Panc1 (cell line): ENCODE results near the gene DENND4B. TPM values are rescaled to one million over a fixed set of nuclear protein-coding genes. Genes with fewer than 3 reads are reported as not detected.
"Not testable (repeated sequence)": the region's sequence is repeated elsewhere in the genome, so short reads cannot be mapped to it uniquely, and the experiment has no call there.

Source experiments
- ATAC-seq: fragments of 200-7000 bp; cut with Tn5 transposase; 2 replicates; pipeline ENCODE4 v1.9.1; 2020; ENCODE audit warnings: mild to moderate bottlenecking, moderate library complexity
- BruUV-seq: library from RNA; stranded (reverse); fragments of 400-500 nt; replicated peaks from 2 replicates; lab custom pipeline; 2021; lab: Mats Ljungman, UMichigan
- CTCF ChIA-PET: fragments of 300-600 bp; sonication (Branson Sonifier 250); formaldehyde crosslinking; loops from one replicate; lab custom pipeline; 2022; ENCODE audit warnings: antibody characterized with exemption; lab: Charles Lee
- POLR2A ChIA-PET: fragments of 300-600 bp; sonication (Branson Sonifier 250); formaldehyde crosslinking; loops from one replicate; lab custom pipeline; 2022; ENCODE audit warnings: antibody characterized with exemption; lab: Charles Lee
- DNase-seq: peaks from one replicate; pipeline ENCODE4 v3.0.0-alpha.2; 2010; ENCODE audit warnings: low read depth, low spot score
- H3K27ac ChIP-seq: 2 replicates; pipeline ENCODE4 v1.5.1; 2011; ENCODE audit warnings: mild to moderate bottlenecking, low read length, inconsistent platforms
- H3K27me3 ChIP-seq: fragments of 200-500 bp; sonication (Bioruptor generic); 2 replicates; pipeline ENCODE4 v1.6.0; 2014; ENCODE audit warnings: low read length, inconsistent platforms; ENCODE audit not compliant: control insufficient read depth, insufficient read depth
- H3K36me3 ChIP-seq: fragments of 200-500 bp; sonication (Bioruptor generic); 2 replicates; pipeline ENCODE4 v1.5.1; 2014; ENCODE audit warnings: inconsistent platforms, mild to moderate bottlenecking, low read length, moderate library complexity; ENCODE audit not compliant: control insufficient read depth, insufficient read depth
- H3K4me1 ChIP-seq: 2 replicates; pipeline ENCODE4 v1.5.1; 2011; ENCODE audit warnings: inconsistent platforms, mild to moderate bottlenecking, low read length, moderate library complexity; ENCODE audit not compliant: control insufficient read depth, insufficient read depth
- H3K4me3 ChIP-seq, 2 experiments: 2 replicates each; pipeline ENCODE4 v1.5.1; 2011 to 2012; ENCODE audit warnings: low read depth in 2 of 2, low read length in 2 of 2, mild to moderate bottlenecking in 2 of 2, inconsistent platforms in 1 of 2, moderate library complexity in 1 of 2
- H3K9me3 ChIP-seq: fragments of 200-500 bp; sonication (Bioruptor generic); 2 replicates; pipeline ENCODE4 v1.5.1; 2014; ENCODE audit warnings: low read depth, mild to moderate bottlenecking, inconsistent platforms, low read length, moderate library complexity; ENCODE audit not compliant: control insufficient read depth, insufficient read depth
- CTCF ChIP-seq: fragments of 450-650 bp; IDR thresholded peaks from 2 replicates; pipeline ENCODE4 v1.5.1; 2017; ENCODE audit warnings: mild to moderate bottlenecking
- POLR2AphosphoS5 ChIP-seq: IDR thresholded peaks from 2 replicates; pipeline ENCODE4 v1.6.1; 2012; ENCODE audit warnings: mild to moderate bottlenecking, low read depth, low read length, moderate library complexity
- REST ChIP-seq, 2 experiments: IDR thresholded peaks; 2 replicates each; pipeline ENCODE4 v1.6.1; 2011 to 2012; ENCODE audit warnings: low read depth in 2 of 2, control low read depth in 1 of 2, low read length in 1 of 2, mild to moderate bottlenecking in 1 of 2, moderate library complexity in 1 of 2; ENCODE audit not compliant: insufficient read depth in 1 of 2
- SIN3A ChIP-seq: IDR thresholded peaks from 2 replicates; pipeline ENCODE4 v1.6.1; 2012; ENCODE audit warnings: low read depth, mild to moderate bottlenecking, low read length, moderate library complexity, borderline replicate concordance; ENCODE audit not compliant: insufficient read depth
- TCF7L2 ChIP-seq: IDR thresholded peaks from 2 replicates; pipeline ENCODE4 v1.6.1; 2011; ENCODE audit warnings: mild to moderate bottlenecking, low read depth, low read length, inconsistent platforms
- in situ Hi-C: cut with HindIII; loops from 2 replicates; pipeline ENCODE4 v1.10.0; 2016; ENCODE audit warnings: low sequenced_read_pairs, low pct_unique_long_range_greater_than_20kb
- intact Hi-C: fragments of 100-400 bp; cut with micrococcal nuclease; formaldehyde crosslinking; loops from one replicate; pipeline ENCODE4 v1.10.0; 2022; ENCODE audit not compliant: unreplicated experiment
- total RNA-seq: library from RNA; stranded (reverse); gene quantifications from one replicate; pipeline ENCODE4 v1.2.1, GENCODE V29; 2021; ENCODE audit not compliant: unreplicated experiment

Gene DENND4B
- total RNA-seq, 1 experiment from 2014 or later = 56.2 TPM

- ATAC-seq, BruUV-seq, H3K4me3 ChIP-seq, in situ Hi-C loops, DNase-seq, H3K27me3 ChIP-seq, H3K36me3 ChIP-seq, intact Hi-C loops, H3K4me1 ChIP-seq, H3K9me3 ChIP-seq, CTCF ChIA-PET: not testable (repeated sequence)
- POLR2A ChIA-PET = interaction anchor here (0.8 kb wide), 1 partner anchor 11 kb away, joined by 3 read pairs; the partner anchor contains the start of gene RPS27
- peak overlapping the region; percentile 92; the same call in 1 of the 2 replicates for H3K27ac ChIP-seq
Measured at GRCh38 chr1:153979091-153979490, 32.6 kb upstream of the DENND4B start.

GRCh38 chr1:153978274-153978909 lies 31.9 kb upstream of the DENND4B start:
- ChIA-PET POLR2A (interaction anchor here (0.5 to 1.0 kb wide), 3 partner anchors 12 to 176 kb away, joined by 3 to 5 read pairs (median 3); partner anchors contain the start of gene RPS27), CTCF (interaction anchor here (1.6 kb wide), 1 partner anchor 9 kb away, joined by 5 read pairs; no protein-coding TSS in a partner anchor)
- no peak for DNase-seq
- TF ChIP-seq TCF7L2 (no peak), SIN3A (no peak), CTCF (no peak), REST (IDR thresholded peaks at IDR 0.05; ENCODE audit: insufficient read depth in 1 of 2, low read depth in 2 of 2, low read length in 1 of 2) (no peak), POLR2AphosphoS5 (no peak)
- in situ Hi-C loops = no loop called here
- Histone ChIP-seq H3K27ac (peak overlapping the region; percentile 92), H3K4me1 (peaks cover 10% of the 10 kb centered on the region), H3K36me3 (no peaks in the 10 kb centered on the region; the same call in 1 of the 2 replicates), H3K4me3 (peak overlapping the region; percentile 95 to 97), H3K27me3 (no peaks in the 10 kb centered on the region), H3K9me3 (no peaks in the 10 kb centered on the region)
- intact Hi-C loops = no loop called here
- no TSS peak for BruUV-seq
- no peak for ATAC-seq
